Measurements from ENCODE around the gene MTCL1. TPM values are rescaled to one million over a fixed set of nuclear protein-coding genes. Genes with fewer than 3 reads are reported as not detected.

Gene MTCL1
- total and polyA plus RNA-seq, 9 of the 15 experiments (the other 6 are each of a cell fraction or from before 2014, with no cell fraction given), result 0.21 to 7.4 (median 3.7) TPM

- intact Hi-C loops (cut with micrococcal nuclease), result no loop called here
- no peak overlapping the region for H3K4me3 ChIP-seq
- DNase-seq (ENCODE audit: extremely low read depth in 1 of 4, low spot score in 3 of 4) (no peak), FAIRE-seq (no peak), ATAC-seq (no peak)
- H3K9ac ChIP-seq (ENCODE audit: insufficient read depth in 1 of 2, low read depth in 2 of 2, low read length in 2 of 2), result no peak overlapping the region
- H3K9me1 ChIP-seq (ENCODE audit: control insufficient read depth, insufficient read depth, low read length), result peaks cover 4% of the 10 kb centered on the region
- ChIA-PET CTCF (ENCODE audit: low intra/inter-chr PET ratio) (no interaction called here), POLR2A (interaction anchor here (0.5 kb wide), 1 partner anchor 147 kb away, joined by 4 read pairs; no protein-coding TSS in a partner anchor)
- H3K36me3 ChIP-seq (ENCODE audit: control insufficient read depth, insufficient read depth, low read length), result no peaks in the 10 kb centered on the region
- no TSS peak for BruUV-seq (replicated peaks)
- 28% methylated on average over 14 of the region's 14 CpGs for whole genome bisulfite sequencing (ENCODE audit: insufficient coverage, low coverage, missing lambda C conversion rate)
- no peak overlapping the region for H3K27ac ChIP-seq (ENCODE audit: extremely low read depth, low read depth, low read length)
- no peak overlapping the region for H3K4me2 ChIP-seq (ENCODE audit: insufficient read depth, low read length)
- peaks cover 3 to 21% of the 10 kb centered on the region in 2 experiments; a peak in 1 of 5 replicates for H3K27me3 ChIP-seq (ENCODE audit: control insufficient read depth in 2 of 2, insufficient read depth in 2 of 2, low read length in 2 of 2)
- H3K4me1 ChIP-seq (replicated peaks in 1 of 2; ENCODE audit: control insufficient read depth in 2 of 2, insufficient read depth in 2 of 2, low read length in 2 of 2), result peaks cover 4 to 15% of the 10 kb centered on the region in 2 experiments; a peak in 2 of 5 replicates
- H2AFZ ChIP-seq (ENCODE audit: low read depth, low read length), result no peak overlapping the region
- no peaks in the 10 kb centered on the region for H4K20me1 ChIP-seq (replicated peaks; ENCODE audit: control insufficient read depth, insufficient read depth, low read length)
- in situ Hi-C loops (cut with MboI), result no loop called here
- H3K79me2 ChIP-seq (ENCODE audit: control insufficient read depth, insufficient read depth, low read length), result no peaks in the 10 kb centered on the region
- H3K9me3 ChIP-seq (replicated peaks; ENCODE audit: control insufficient read depth, insufficient read depth, low read depth, low read length), result no peaks in the 10 kb centered on the region
- TF ChIP-seq IRF2 (CRISPR knock-in tag; IDR thresholded peaks at IDR 0.05), result no peak
- no peak for TF ChIP-seq FOXP4 (CRISPR knock-in tag; IDR thresholded peaks at IDR 0.05; ENCODE audit: borderline replicate concordance)
- TF ChIP-seq, protein P1, sequence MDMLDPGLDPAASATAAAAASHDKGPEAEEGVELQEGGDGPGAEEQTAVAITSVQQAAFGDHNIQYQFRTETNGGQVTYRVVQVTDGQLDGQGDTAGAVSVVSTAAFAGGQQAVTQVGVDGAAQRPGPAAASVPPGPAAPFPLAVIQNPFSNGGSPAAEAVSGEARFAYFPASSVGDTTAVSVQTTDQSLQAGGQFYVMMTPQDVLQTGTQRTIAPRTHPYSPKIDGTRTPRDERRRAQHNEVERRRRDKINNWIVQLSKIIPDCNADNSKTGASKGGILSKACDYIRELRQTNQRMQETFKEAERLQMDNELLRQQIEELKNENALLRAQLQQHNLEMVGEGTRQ (CRISPR knock-in tag; IDR thresholded peaks at IDR 0.05), result no peak
- TF ChIP-seq NBN (IDR thresholded peaks at IDR 0.05; ENCODE audit: low read depth), result no peak
- no peak for TF ChIP-seq IFI16 (CRISPR knock-in tag; IDR thresholded peaks at IDR 0.05)
- no peak for TF ChIP-seq JUN (IDR thresholded peaks at IDR 0.05; ENCODE audit: borderline replicate concordance, low read depth, low read length)
- TF ChIP-seq JUN (CRISPR knock-in tag; IDR thresholded peaks at IDR 0.05; ENCODE audit: borderline replicate concordance), result no peak
- TF ChIP-seq MGA (IDR thresholded peaks at IDR 0.05), result no peak
These were observed 73.9 kb downstream of the MTCL1 start for GRCh38 chr18:8779251-8779650.

Measured in K562 (cell line).